ENCODE measurements around the gene C2orf76. TPM values are rescaled to one million over a fixed set of nuclear protein-coding genes. Genes with fewer than 3 reads are reported as not detected.
"Not testable (repeated sequence)": the region's sequence is repeated elsewhere in the genome, so short reads cannot be mapped to it uniquely, and the experiment has no call there.

The C2orf76 gene
- total RNA-seq, 2 donors from 2014 or later: 9.9 to 11.5 TPM

GRCh38 chr2:119383410-119384140 lies 16.9 kb upstream of the C2orf76 start:
- no peak for ATAC-seq
- no peak for DNase-seq
- intact Hi-C loops (cut with DNase I): no loop called here

- DNase-seq (no peak), ATAC-seq (no peak)
These were observed 11.9 kb upstream of the C2orf76 start for GRCh38 chr2:119378566-119378965.

GRCh38 chr2:119377993-119378345 lies 11.3 kb upstream of the C2orf76 start:
- ATAC-seq: no peak
- intact Hi-C loops (cut with DNase I): no loop called here
- DNase-seq: no peak

More at GRCh38 chr2:119378566-119378965, 11.9 kb upstream of the C2orf76 start:
- intact Hi-C loops (cut with DNase I): no loop called here

GRCh38 chr2:119377294-119377992 lies 10.8 kb upstream of the C2orf76 start:
- intact Hi-C loops (cut with DNase I): no loop called here
- no peak for ATAC-seq
- no peak for DNase-seq

GRCh38 chr2:119376810-119377209 lies 10.2 kb upstream of the C2orf76 start:
- intact Hi-C loops (cut with DNase I): no loop called here
- ATAC-seq (no peak), DNase-seq (no peak)

- ATAC-seq; intact Hi-C loops (cut with DNase I); DNase-seq: not testable (repeated sequence)
These were observed 9.8 kb upstream of the C2orf76 start for GRCh38 chr2:119376406-119376805.

DNA sequence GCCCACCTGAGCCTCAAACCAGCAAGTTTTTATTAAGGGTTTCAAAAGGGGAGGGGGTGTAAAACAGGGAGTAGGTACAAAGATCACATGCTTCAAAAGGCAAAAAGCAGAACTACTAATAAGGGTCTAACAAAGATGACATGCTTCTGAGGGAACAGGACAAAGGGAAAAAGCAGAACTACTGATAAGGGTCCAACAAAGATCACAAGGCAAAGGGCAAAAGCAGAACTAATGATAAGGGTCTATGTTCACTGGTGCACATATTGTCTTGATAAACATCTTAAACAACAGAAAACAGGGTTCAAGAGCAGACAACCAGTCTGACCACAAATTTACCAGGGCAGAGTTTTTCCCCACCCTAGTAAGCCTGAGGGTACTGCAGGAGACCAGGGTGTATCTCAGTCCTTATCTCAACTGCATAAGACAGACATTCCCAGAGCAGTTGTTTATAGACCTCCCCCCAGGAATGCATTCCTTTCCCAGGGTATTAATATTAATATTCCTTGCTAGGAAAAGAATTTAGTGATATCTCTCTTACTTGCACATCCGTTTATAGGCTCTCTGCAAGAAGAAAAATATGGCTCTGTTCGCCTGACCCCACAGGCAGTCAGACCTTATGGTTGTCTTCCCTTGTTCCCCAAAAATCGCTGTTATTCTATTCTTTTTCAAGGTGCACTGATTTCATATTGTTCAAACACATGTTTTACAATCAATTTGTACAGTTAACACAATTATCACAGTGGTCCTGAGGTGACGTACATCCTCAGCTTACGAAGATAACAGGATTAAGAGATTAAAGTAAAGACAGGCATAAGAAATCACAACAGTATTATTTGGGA lies 7.5 kb upstream of the C2orf76 start:
- not testable (repeated sequence) for ATAC-seq

GRCh38 chr2:119372778-119373568 lies 6.3 kb upstream of the C2orf76 start:
- ATAC-seq (no peak), DNase-seq (no peak)
- intact Hi-C loops (cut with DNase I): no loop called here

More for the DNA sequence above, 7.5 kb upstream of the C2orf76 start:
- DNase-seq; intact Hi-C loops (cut with DNase I): not testable (repeated sequence)

DNA sequence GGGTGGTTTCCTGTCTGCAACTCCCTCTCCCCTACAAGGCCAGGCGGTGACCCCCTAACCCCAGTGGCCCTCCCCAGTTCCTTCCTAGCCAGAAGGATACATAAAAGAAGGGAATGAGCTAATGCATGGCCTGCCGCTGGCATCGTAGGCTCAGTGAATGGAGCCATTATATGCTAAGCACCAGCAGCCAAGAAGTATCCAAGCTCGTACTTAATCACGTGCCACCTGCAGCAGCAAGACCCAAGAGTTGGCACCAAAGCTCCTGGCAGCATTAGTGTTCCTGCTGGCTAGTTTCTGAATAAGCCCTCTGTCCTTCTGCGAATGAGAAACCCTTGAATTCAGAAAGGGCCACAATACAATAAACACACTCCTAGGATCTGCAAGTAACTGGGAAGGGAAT lies 4.5 kb upstream of the C2orf76 start:
- DNase-seq: no peak
- no peak for ATAC-seq
- intact Hi-C loops (cut with DNase I): no loop called here

DNA sequence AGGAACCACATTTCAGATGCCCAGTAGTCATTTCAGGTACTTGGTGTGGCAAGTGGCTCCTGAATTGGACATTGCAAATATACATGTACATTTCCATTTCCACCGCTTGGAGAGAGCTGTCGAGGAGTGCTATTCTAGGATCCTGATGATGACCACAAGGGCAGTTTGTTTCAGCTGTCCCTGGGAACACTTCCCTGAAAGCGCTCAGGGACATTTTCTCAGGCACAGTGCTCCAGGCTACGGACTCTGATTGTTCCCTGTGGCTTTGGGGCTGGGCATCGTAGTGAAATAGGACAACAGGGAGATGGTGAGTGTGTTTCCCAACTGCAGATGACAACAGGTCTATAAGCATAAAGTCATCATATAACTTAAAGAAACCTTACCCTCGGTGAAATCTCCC lies 3.2 kb upstream of the C2orf76 start:
- intact Hi-C loops (cut with DNase I): no loop called here
- DNase-seq (no peak), ATAC-seq (no peak)

- intact Hi-C loops (cut with DNase I): no loop called here
These were observed 952 bp upstream of the C2orf76 start for GRCh38 chr2:119367472-119368099.

DNA sequence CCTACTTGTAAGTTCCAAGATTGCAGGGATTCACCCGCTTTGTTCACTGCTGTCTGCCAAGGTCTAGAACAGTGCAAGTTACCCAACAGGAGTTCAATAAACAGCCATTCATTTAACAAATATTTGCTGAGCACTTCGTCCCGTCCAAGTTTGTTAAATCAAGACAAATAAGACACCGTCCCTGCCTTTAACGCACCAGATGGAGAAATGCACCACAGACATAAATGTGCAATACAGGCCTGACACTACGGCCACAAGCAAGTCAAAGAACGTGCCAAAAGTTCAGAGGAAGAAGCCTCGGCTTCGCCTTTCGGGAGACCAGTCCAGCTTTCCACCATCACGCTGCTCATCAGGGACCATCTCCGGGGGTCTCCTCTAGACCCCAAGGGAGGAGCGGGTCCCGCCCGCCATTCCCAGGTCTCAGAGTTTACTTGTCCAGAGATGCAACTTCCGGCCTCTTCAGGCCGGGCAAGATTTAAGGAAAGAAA lies 429 bp downstream of the C2orf76 start:
- intact Hi-C loops (cut with DNase I): no loop called here
- ATAC-seq (peak; percentile 1 to 2), DNase-seq (no peak)

More at GRCh38 chr2:119367472-119368099, 952 bp upstream of the C2orf76 start:
- DNase-seq (peak; percentile 75), ATAC-seq (peak; percentile 66 to 68)

- intact Hi-C loops (cut with DNase I): no loop called here
- DNase-seq (no peak), ATAC-seq (no peak)
These were observed 1.2 kb downstream of the C2orf76 start for GRCh38 chr2:119365436-119365835.

GRCh38 chr2:119364798-119365197 lies 1.8 kb downstream of the C2orf76 start:
- no peak for ATAC-seq
- DNase-seq: no peak
- intact Hi-C loops (cut with DNase I): no loop called here

GRCh38 chr2:119360423-119360966 lies 6.1 kb downstream of the C2orf76 start:
- ATAC-seq (no peak), DNase-seq (no peak)
- intact Hi-C loops (cut with DNase I): no loop called here

DNA sequence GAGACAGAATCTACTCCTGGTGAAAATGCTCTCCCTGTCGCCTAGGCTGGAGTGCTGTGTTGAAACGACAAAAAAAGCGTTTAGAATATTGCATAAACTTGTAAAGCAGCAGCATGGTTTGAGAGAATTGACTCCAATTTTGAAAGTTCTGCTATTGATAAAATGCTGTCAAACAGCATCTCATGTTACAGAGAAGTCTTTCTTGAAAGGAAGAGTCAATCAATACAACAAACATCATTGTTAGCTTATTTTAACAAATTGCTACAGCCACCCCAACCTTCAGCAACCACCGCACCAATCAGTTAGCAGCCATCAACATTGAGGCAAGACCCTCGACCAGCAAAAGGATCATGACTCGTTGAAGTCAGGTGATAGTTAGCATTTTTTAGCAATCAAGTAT lies 6.9 kb downstream of the C2orf76 start:
- no peak for ATAC-seq
- DNase-seq: no peak
- intact Hi-C loops (cut with DNase I): no loop called here

DNA sequence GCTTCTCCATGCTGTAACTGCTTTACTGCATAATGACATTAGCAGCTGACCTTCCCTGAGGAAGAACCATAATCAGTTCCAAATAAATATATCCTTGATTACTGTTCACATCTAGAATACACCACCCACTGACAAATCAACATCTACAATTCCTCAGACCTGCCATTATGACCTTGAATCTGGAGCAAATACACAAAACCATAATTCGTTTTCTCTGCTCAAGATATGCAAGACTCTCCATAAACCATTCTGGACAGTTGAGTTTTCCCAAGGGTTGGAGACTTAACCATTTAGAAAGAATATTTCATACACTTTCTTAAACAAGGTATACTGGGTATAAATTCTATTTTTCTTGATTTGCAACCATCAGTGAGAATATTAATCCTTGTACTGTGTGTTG lies 11.8 kb downstream of the C2orf76 start:
- no peak for ATAC-seq
- intact Hi-C loops (cut with DNase I): no loop called here
- DNase-seq: no peak

GRCh38 chr2:119352357-119352756 lies 14.3 kb downstream of the C2orf76 start:
- DNase-seq: no peak
- peak; percentile 68 to 81 for ATAC-seq
- intact Hi-C loops (cut with DNase I): no loop called here

Measured in left cardiac atrium (tissue), 4 donors.